Pancreas (tissue), 10 donors: ENCODE measurements around the gene SULT1A2. TPM values are rescaled to one million over a fixed set of nuclear protein-coding genes. Genes with fewer than 3 reads are reported as not detected.
"Not testable (repeated sequence)": the region's sequence is repeated elsewhere in the genome, so short reads cannot be mapped to it uniquely, and the experiment has no call there.

ENCODE experiments used
- ATAC-seq, 4 donors: fragments of 200-7000 bp; cut with Tn5 transposase; one replicate each; pipeline versions ENCODE4 v1.8.0 to v1.9.1; 2020; ENCODE audit warnings: mild to moderate bottlenecking in 4 of 4, moderate library complexity in 4 of 4
- DNase-seq, 6 donors: peaks; one replicate each; pipeline ENCODE4 v3.0.0-alpha.2; 2020
- FAIRE-seq: peaks from 2 replicates; lab custom pipeline; 2012; peaks lifted over from hg19 to GRCh38; lab: Jason Lieb, UNC
- H3K27ac ChIP-seq, 4 donors: fragments of 200-600 bp; sonication (generic); 1 replicate in 3 of 4; 2 replicates in 1 of 4; pipeline versions ENCODE4 v1.5.0 to v1.8.0; 2020
- H3K27me3 ChIP-seq, 4 donors: fragments of 200-600 bp; one replicate each; pipeline ENCODE4 v1.8.0; 2021
- H3K36me3 ChIP-seq, 3 donors: fragments of 200-600 bp; sonication (generic) in 1 of 3; one replicate each; pipeline versions ENCODE4 v1.5.0 to v1.8.0; 2020 to 2021
- H3K4me1 ChIP-seq, 3 donors: fragments of 200-600 bp; one replicate each; pipeline ENCODE4 v1.8.0; 2021
- H3K4me3 ChIP-seq, 4 donors: fragments of 200-600 bp; sonication (generic) in 2 of 4; one replicate each; pipeline versions ENCODE4 v1.5.0 to v1.8.0; 2020 to 2021
- H3K9me3 ChIP-seq, 4 donors: fragments of 200-600 bp; one replicate each; pipeline ENCODE4 v1.8.0; 2021
- CTCF ChIP-seq, 4 donors: fragments of 200-600 bp; sonication (generic) in 3 of 4; IDR thresholded peaks; one replicate each; pipeline versions ENCODE4 v1.5.0 to v1.8.0; 2021; ENCODE audit warnings: antibody characterized with exemption in 4 of 4
- WGBS, 2 donors: extraction: QIAGEN DNeasy Blood & Tissue Kit; methylation state at CpG; one replicate each; pipeline ENCODE4 v1.1.7; 2013; 5-methylcytosine and 5-hydroxymethylcytosine counted together
- intact Hi-C, 3 donors: fragments of 100-400 bp; cut with DNase I; formaldehyde crosslinking; loops; one replicate each; pipeline versions ENCODE4 v1.11.1 to v1.14.2; 2022
- polyA plus RNA-seq, 2 donors: library from polyadenylated mRNA; stranded (reverse); fragments of 200-250 nt; gene quantifications; one replicate each; pipeline ENCODE4 v1.2.3, GENCODE V29; 2013
- total RNA-seq, 6 donors: library from RNA; stranded (reverse); fragmentation: NEBNext Ultra II Directional in 4 of 6; extraction: Animal tissue kit (Norgen Biotek cat#: 25700) in 4 of 6; gene quantifications; one replicate each; pipeline versions ENCODE4 v1.2.1 to v1.2.4, GENCODE V29; 2021 to 2023
- donor health status: healthy with polysubstance abuse.
- donor health status: DM: no; HTN: no; CAD: no; lungs with moderate emphysema.
- donor health status: DM: no; HTN: no; CAD: no.
- donor health status: control.
- donor health status: control.
- donor health status: Bipolar disorder and iron deficiency.
- donor health status: DM: yes; HTN: yes; CAD: no.
- donor health status: DM: no; HTN: no; CAD: no.
- donor health status: DM: no; HTN: no; CAD: no.
- donor health status: DM: yes; HTN: yes; CAD: no.

SULT1A2 gene
- total RNA-seq (1 to 10 TPM in 3 of 6 donors, under 1 TPM in 3; 0.41 to 1.5 (median 1.1) TPM), polyA plus RNA-seq (1 to 10 TPM; 5.6 to 6.0 TPM)

- Histone ChIP-seq H3K4me3 (no peak within 1 kb of the TSS), H3K27me3 (no peaks in the 10 kb centered on the region), H3K27ac (peak within 1 kb of the TSS; percentile 12 to 77 (median 67)), H3K4me1 (peaks cover 0 to 8% (median 6%) of the 10 kb centered on the region in 3 donors), H3K9me3 (no peaks in the 10 kb centered on the region), H3K36me3 (no peaks in the 10 kb centered on the region)
- ATAC-seq (peak; percentile 79 to 84 (median 83)), FAIRE-seq (no peak), DNase-seq (peak; percentile 55 to 87 (median 71))
- WGBS, 2 donors, result 12 to 16% methylated on average over 11 of the region's 11 CpGs
- intact Hi-C loops, result no loop called here
- TF ChIP-seq CTCF (IDR thresholded peaks at IDR 0.05), result no peak
Observed at GRCh38 chr16:28596840-28597691, at the start of gene SULT1A2. SULT1A2 (minus strand) TSS chr16:28597050; CDS start chr16:28595930, 1,120 bp downstream.

- intact Hi-C loops, result not testable (repeated sequence)
Observed at GRCh38 chr16:28639959-28640358, 43.1 kb upstream of the SULT1A2 start.

GRCh38 chr16:28638359-28638758 is 41.5 kb upstream of the SULT1A2 start:
- ATAC-seq, H3K9me3 ChIP-seq, H3K27me3 ChIP-seq, H3K4me3 ChIP-seq, DNase-seq, H3K4me1 ChIP-seq, H3K27ac ChIP-seq, FAIRE-seq, intact Hi-C loops, H3K36me3 ChIP-seq: not testable (repeated sequence)
- WGBS, 2 donors, result 88 to 94% methylated on average over 4 of the region's 5 CpGs

More at GRCh38 chr16:28639959-28640358, 43.1 kb upstream of the SULT1A2 start:
- not testable (repeated sequence) for H3K36me3 ChIP-seq, DNase-seq, H3K9me3 ChIP-seq, FAIRE-seq, H3K4me3 ChIP-seq, H3K27ac ChIP-seq, H3K27me3 ChIP-seq, ATAC-seq, H3K4me1 ChIP-seq
- 44 to 58% methylated on average over 2 of the region's 2 CpGs for WGBS, 2 donors

GRCh38 chr16:28637765-28638164 is 40.9 kb upstream of the SULT1A2 start, which contains the start of gene NPIPB8:
NPIPB8 (plus strand) TSS chr16:28638065; CDS start chr16:28638361, 296 bp downstream.
- H3K27me3 ChIP-seq, H3K4me3 ChIP-seq, H3K27ac ChIP-seq, DNase-seq, ATAC-seq, intact Hi-C loops, H3K9me3 ChIP-seq, FAIRE-seq, H3K4me1 ChIP-seq, H3K36me3 ChIP-seq: not testable (repeated sequence)
- no CpG with 5 or more reads among the region's 1 CpG for WGBS, 2 donors

- FAIRE-seq, H3K27me3 ChIP-seq, H3K27ac ChIP-seq, ATAC-seq, H3K4me3 ChIP-seq, H3K36me3 ChIP-seq, DNase-seq, intact Hi-C loops, H3K9me3 ChIP-seq, H3K4me1 ChIP-seq: not testable (repeated sequence)
- WGBS, 2 donors, result 50 to 63% methylated on average over 5 of the region's 5 CpGs
Observed at GRCh38 chr16:28636093-28636823, 39.4 kb upstream of the SULT1A2 start.

- 37 to 53% methylated on average over 4 of the region's 5 CpGs for WGBS, 2 donors
- H3K36me3 ChIP-seq, ATAC-seq, H3K27ac ChIP-seq, H3K4me3 ChIP-seq, intact Hi-C loops, DNase-seq, H3K4me1 ChIP-seq, H3K9me3 ChIP-seq, FAIRE-seq, H3K27me3 ChIP-seq: not testable (repeated sequence)
Observed at GRCh38 chr16:28630905-28631304, 34.1 kb upstream of the SULT1A2 start.

GRCh38 chr16:28623172-28623711 is 26.4 kb upstream of the SULT1A2 start:
- FAIRE-seq (no peak), ATAC-seq (peak; percentile 93 to 96 (median 94))
- 0 to 1% methylated on average over 63 to 68 of the region's 68 CpGs for WGBS, 2 donors

GRCh38 chr16:28622532-28623171 is 25.8 kb upstream of the SULT1A2 start:
- WGBS, 2 donors, result 12 to 15% methylated on average over 23 to 24 of the region's 24 CpGs
- H3K36me3 ChIP-seq, FAIRE-seq, H3K9me3 ChIP-seq, H3K4me1 ChIP-seq, intact Hi-C loops, H3K27me3 ChIP-seq: not testable (repeated sequence)
- Histone ChIP-seq H3K27ac (peak overlapping the region in 3 of 4 donors; percentile 48 to 81 (median 56)), H3K4me3 (peak overlapping the region; percentile 31 to 68 (median 56))
- ATAC-seq, result peak; percentile 49 to 66 (median 59)
- peak in 1 of 6 donors; percentile 25 for DNase-seq

More at GRCh38 chr16:28623172-28623711, 26.4 kb upstream of the SULT1A2 start:
- H3K4me1 ChIP-seq, result no peaks in the 10 kb centered on the region
- H3K27ac ChIP-seq, result peak overlapping the region; percentile 44 to 81 (median 52)
- H3K27me3 ChIP-seq, result no peaks in the 10 kb centered on the region
- DNase-seq, result peak; percentile 69 to 94 (median 78)
- H3K4me3 ChIP-seq, result peak overlapping the region; percentile 31 to 68 (median 56)
- H3K9me3 ChIP-seq, result no peaks in the 10 kb centered on the region
- no peak for TF ChIP-seq CTCF (IDR thresholded peaks at IDR 0.05)
- intact Hi-C loops, result no loop called here
- no peaks in the 10 kb centered on the region for H3K36me3 ChIP-seq
